ENCODE data around the gene DCUN1D4. TPM values are rescaled to one million over a fixed set of nuclear protein-coding genes. Genes with fewer than 3 reads are reported as not detected.

The DCUN1D4 gene
- total RNA-seq, 1 donor from 2014 or later: 28.7 TPM

GRCh38 chr4:51942108-51942832 lies 99.3 kb downstream of the DCUN1D4 start:
- TF ChIP-seq, protein P1, sequence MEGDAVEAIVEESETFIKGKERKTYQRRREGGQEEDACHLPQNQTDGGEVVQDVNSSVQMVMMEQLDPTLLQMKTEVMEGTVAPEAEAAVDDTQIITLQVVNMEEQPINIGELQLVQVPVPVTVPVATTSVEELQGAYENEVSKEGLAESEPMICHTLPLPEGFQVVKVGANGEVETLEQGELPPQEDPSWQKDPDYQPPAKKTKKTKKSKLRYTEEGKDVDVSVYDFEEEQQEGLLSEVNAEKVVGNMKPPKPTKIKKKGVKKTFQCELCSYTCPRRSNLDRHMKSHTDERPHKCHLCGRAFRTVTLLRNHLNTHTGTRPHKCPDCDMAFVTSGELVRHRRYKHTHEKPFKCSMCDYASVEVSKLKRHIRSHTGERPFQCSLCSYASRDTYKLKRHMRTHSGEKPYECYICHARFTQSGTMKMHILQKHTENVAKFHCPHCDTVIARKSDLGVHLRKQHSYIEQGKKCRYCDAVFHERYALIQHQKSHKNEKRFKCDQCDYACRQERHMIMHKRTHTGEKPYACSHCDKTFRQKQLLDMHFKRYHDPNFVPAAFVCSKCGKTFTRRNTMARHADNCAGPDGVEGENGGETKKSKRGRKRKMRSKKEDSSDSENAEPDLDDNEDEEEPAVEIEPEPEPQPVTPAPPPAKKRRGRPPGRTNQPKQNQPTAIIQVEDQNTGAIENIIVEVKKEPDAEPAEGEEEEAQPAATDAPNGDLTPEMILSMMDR (IDR thresholded peaks at IDR 0.05; ENCODE audit: insufficient read depth, low read length, severe bottlenecking): no peak
- Histone ChIP-seq H3K4me3 (ENCODE audit: low read depth, low read length) (no peak overlapping the region), H3K27me3 (ENCODE audit: control insufficient read depth, insufficient read depth, low read length) (no peaks in the 10 kb centered on the region), H3K36me3 (ENCODE audit: control insufficient read depth, insufficient read depth, low read length) (no peaks in the 10 kb centered on the region)
- FAIRE-seq (no peak), DNase-seq (ENCODE audit: low read depth) (no peak)

- TF ChIP-seq, protein P1 (IDR thresholded peaks at IDR 0.05; ENCODE audit: insufficient read depth, low read length, severe bottlenecking): no peak
- Histone ChIP-seq H3K4me3 (ENCODE audit: low read depth, low read length) (no peak overlapping the region), H3K27me3 (ENCODE audit: control insufficient read depth, insufficient read depth, low read length) (no peaks in the 10 kb centered on the region), H3K36me3 (ENCODE audit: control insufficient read depth, insufficient read depth, low read length) (no peaks in the 10 kb centered on the region)
- FAIRE-seq (no peak), DNase-seq (ENCODE audit: low read depth) (no peak)
These were observed 99.9 kb downstream of the DCUN1D4 start for GRCh38 chr4:51942833-51943215.

DNA sequence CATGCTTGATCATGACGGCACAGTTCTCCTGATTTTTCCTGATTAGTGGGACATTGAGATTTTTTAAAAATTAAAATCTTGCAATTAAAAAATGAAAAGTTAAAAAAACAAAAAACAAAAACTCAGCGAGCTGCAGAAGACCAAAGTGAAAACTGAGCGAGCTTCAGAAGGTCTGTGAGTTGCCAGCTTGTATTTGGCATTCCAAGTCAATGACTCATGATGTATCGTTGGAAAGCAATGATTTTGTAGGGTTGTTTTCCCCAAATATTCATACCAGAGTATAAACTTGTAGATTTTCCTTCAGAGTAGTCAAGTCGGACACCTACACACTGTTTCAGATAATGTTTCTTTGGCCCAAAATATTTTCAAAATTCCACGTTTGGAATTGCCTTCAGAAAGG lies 100.3 kb downstream of the DCUN1D4 start:
- no peaks in the 10 kb centered on the region for H3K27me3 ChIP-seq (ENCODE audit: control insufficient read depth, insufficient read depth, low read length)
- DNase-seq (ENCODE audit: low read depth): no peak
- H3K36me3 ChIP-seq (ENCODE audit: control insufficient read depth, insufficient read depth, low read length): no peaks in the 10 kb centered on the region
- TF ChIP-seq, protein P1 (IDR thresholded peaks at IDR 0.05; ENCODE audit: insufficient read depth, low read length, severe bottlenecking): no peak
- no peak for FAIRE-seq
- no peak overlapping the region for H3K4me3 ChIP-seq (ENCODE audit: low read depth, low read length)

DNA sequence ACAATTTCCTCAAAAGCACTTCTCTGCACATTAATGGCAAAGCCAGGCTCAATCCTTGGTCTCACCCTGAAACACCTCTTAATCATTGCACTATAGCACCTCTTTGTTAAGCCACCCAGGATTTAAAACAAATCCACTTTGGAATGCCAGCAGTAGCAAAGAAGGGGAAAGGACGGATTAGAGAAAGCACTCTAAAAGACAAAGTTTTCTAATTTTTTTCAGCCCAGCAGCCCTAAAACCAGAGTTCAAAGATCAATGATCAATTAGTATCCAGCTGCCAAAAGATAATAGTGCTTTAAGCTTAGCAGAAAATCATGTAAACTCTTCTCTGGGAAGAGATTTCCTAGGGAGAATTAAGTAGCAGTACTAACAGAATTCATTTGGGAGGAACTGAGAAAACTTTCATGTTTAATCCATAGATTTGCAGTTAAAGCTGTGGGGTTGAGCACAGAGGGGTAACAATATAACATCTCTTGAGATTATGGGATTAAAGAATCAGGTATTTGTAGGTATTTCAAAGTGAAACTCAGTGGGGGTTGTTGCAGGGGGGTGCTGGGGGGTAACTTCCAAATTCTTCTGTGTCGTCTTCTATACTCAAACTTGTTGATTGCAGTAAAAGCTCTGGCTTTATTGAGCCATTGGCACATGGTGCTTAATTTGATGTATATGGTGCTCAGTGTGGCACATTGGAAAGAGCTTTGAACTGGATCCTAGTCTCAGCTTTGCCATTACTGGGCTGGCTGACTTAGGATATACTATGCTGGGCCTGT lies 115.4 kb downstream of the DCUN1D4 start:
- no peaks in the 10 kb centered on the region for H3K36me3 ChIP-seq (ENCODE audit: control insufficient read depth, insufficient read depth, low read length)
- TF ChIP-seq, protein P1 (IDR thresholded peaks at IDR 0.05; ENCODE audit: insufficient read depth, low read length, severe bottlenecking): no peak
- H3K4me3 ChIP-seq (ENCODE audit: low read depth, low read length): no peak overlapping the region
- DNase-seq (ENCODE audit: low read depth) (no peak), FAIRE-seq (no peak)
- H3K27me3 ChIP-seq (ENCODE audit: control insufficient read depth, insufficient read depth, low read length): peaks cover 2% of the 10 kb centered on the region

DNA sequence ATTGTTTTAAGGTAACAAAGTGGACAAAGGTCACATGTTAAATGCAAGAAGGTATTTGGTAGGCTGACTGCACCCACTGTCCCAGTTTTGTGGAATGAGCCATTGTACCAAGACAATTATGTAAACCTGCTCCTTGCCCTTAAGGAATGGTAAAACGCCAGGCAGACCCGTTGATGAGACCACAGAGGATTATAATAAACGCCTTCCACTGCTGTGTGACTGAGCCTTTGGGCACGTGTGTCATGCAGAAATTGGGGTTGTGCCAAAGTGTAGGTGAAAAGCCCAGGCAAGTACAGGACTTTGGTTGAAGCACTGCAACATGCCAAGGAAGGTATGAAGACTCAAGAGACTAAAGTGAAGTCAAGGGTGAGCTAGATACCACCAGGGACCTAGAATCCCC lies 117.5 kb downstream of the DCUN1D4 start:
- TF ChIP-seq, protein P1 (IDR thresholded peaks at IDR 0.05; ENCODE audit: insufficient read depth, low read length, severe bottlenecking): no peak
- FAIRE-seq (no peak), DNase-seq (ENCODE audit: low read depth) (peak; percentile 30)
- Histone ChIP-seq H3K36me3 (ENCODE audit: control insufficient read depth, insufficient read depth, low read length) (no peaks in the 10 kb centered on the region), H3K4me3 (ENCODE audit: low read depth, low read length) (no peak overlapping the region), H3K27me3 (ENCODE audit: control insufficient read depth, insufficient read depth, low read length) (peaks cover 2% of the 10 kb centered on the region)

Data from bronchial epithelial cell (primary cell).